NCI-H82 treated with DMSO at 0.1 percent for 48 hours (cell line): Measurements from ENCODE around the gene SPACA7.
"Not testable (repeated sequence)": the region's sequence is repeated elsewhere in the genome, so short reads cannot be mapped to it uniquely, and the experiment has no call there.

Source experiments
- DNase-seq: peaks from one replicate; lab custom pipeline; 2025; ENCODE audit not compliant: unreplicated experiment; lab: John Stamatoyannopoulos, UW

The SPACA7 gene

GRCh38 chr13:112417079-112417478 lies 40.9 kb downstream of the SPACA7 start:
- DNase-seq = no peak

GRCh38 chr13:112424098-112424497 lies 47.9 kb downstream of the SPACA7 start:
- DNase-seq = no peak

GRCh38 chr13:112428704-112429103 lies 52.5 kb downstream of the SPACA7 start:
- no peak for DNase-seq

- no peak for DNase-seq
Observed at GRCh38 chr13:112431734-112432133, 55.6 kb downstream of the SPACA7 start.

- not testable (repeated sequence) for DNase-seq
Observed at GRCh38 chr13:112432734-112433133, 56.6 kb downstream of the SPACA7 start.

GRCh38 chr13:112433517-112433916 lies 57.4 kb downstream of the SPACA7 start:
- not testable (repeated sequence) for DNase-seq

GRCh38 chr13:112434032-112434431 lies 57.9 kb downstream of the SPACA7 start:
- no peak for DNase-seq

GRCh38 chr13:112434937-112435523 lies 58.9 kb downstream of the SPACA7 start:
- no peak for DNase-seq

- DNase-seq = no peak
Observed at GRCh38 chr13:112435973-112436372, 59.8 kb downstream of the SPACA7 start.

- no peak for DNase-seq
Observed at GRCh38 chr13:112438094-112438493, 61.9 kb downstream of the SPACA7 start.

GRCh38 chr13:112438515-112438914 lies 62.4 kb downstream of the SPACA7 start:
- no peak for DNase-seq

- no peak for DNase-seq
Observed at GRCh38 chr13:112441226-112441625, 65.1 kb downstream of the SPACA7 start.

GRCh38 chr13:112441779-112442310 lies 65.7 kb downstream of the SPACA7 start:
- DNase-seq = no peak

- DNase-seq = no peak
Observed at GRCh38 chr13:112442483-112443090, 66.4 kb downstream of the SPACA7 start.

- DNase-seq = no peak
Observed at GRCh38 chr13:112443191-112443994, 67.2 kb downstream of the SPACA7 start.

GRCh38 chr13:112443995-112444311 lies 67.8 kb downstream of the SPACA7 start:
- peak; percentile 20 for DNase-seq

- no peak for DNase-seq
Observed at GRCh38 chr13:112444416-112445399, 68.6 kb downstream of the SPACA7 start.

GRCh38 chr13:112445411-112446271 lies 69.5 kb downstream of the SPACA7 start:
- DNase-seq = no peak

GRCh38 chr13:112446347-112446861 lies 70.2 kb downstream of the SPACA7 start:
- DNase-seq = no peak

GRCh38 chr13:112446867-112447266 lies 70.7 kb downstream of the SPACA7 start:
- no peak for DNase-seq
